Amniotic epithelial cell (primary cell): ENCODE results near the gene CDK1.

ENCODE experiments used
- DNase-seq: peaks from one replicate; pipeline ENCODE4 v3.0.0-alpha.2; 2010; ENCODE audit warnings: low read depth

Gene CDK1

GRCh38 chr10:60777696-60778213 is 523 bp upstream of the CDK1 start:
- DNase-seq = no peak

GRCh38 chr10:60778971-60779796 is 906 bp downstream of the CDK1 start:
- no peak for DNase-seq

GRCh38 chr10:60781661-60782060 is 3.4 kb downstream of the CDK1 start:
- DNase-seq = no peak

- no peak for DNase-seq
These were observed 6.4 kb downstream of the CDK1 start for GRCh38 chr10:60784641-60785040.

GRCh38 chr10:60788544-60788943 is 10.3 kb downstream of the CDK1 start:
- DNase-seq = no peak

GRCh38 chr10:60789340-60789739 is 11.1 kb downstream of the CDK1 start:
- no peak for DNase-seq

- DNase-seq = no peak
These were observed 16.7 kb downstream of the CDK1 start for GRCh38 chr10:60794953-60795352.

GRCh38 chr10:60795465-60796202 is 17.4 kb downstream of the CDK1 start:
- no peak for DNase-seq

- no peak for DNase-seq
These were observed 18.2 kb downstream of the CDK1 start for GRCh38 chr10:60796481-60796880.

- DNase-seq = peak; percentile 86
These were observed 18.9 kb downstream of the CDK1 start for GRCh38 chr10:60797200-60797599.

GRCh38 chr10:60798031-60798430 is 19.8 kb downstream of the CDK1 start:
- DNase-seq = peak; percentile 57

GRCh38 chr10:60798870-60799269 is 20.6 kb downstream of the CDK1 start:
- no peak for DNase-seq

GRCh38 chr10:60799971-60800650 is 21.8 kb downstream of the CDK1 start:
- DNase-seq = no peak

GRCh38 chr10:60800918-60801317 is 22.6 kb downstream of the CDK1 start:
- DNase-seq = no peak

- DNase-seq = peak; percentile 68
These were observed 23.2 kb downstream of the CDK1 start for GRCh38 chr10:60801522-60801921.

- no peak for DNase-seq
These were observed 25.2 kb downstream of the CDK1 start for GRCh38 chr10:60803433-60803832.

GRCh38 chr10:60803865-60804264 is 25.6 kb downstream of the CDK1 start:
- DNase-seq = no peak

GRCh38 chr10:60806921-60807320 is 28.6 kb downstream of the CDK1 start:
- DNase-seq = no peak

GRCh38 chr10:60807499-60807898 is 29.2 kb downstream of the CDK1 start:
- DNase-seq = no peak

- no peak for DNase-seq
These were observed 29.8 kb downstream of the CDK1 start for GRCh38 chr10:60808036-60808435.

- peak; percentile 99 for DNase-seq
These were observed 30.9 kb downstream of the CDK1 start for GRCh38 chr10:60809157-60809556.

GRCh38 chr10:60810437-60811182 is 32.3 kb downstream of the CDK1 start:
- DNase-seq = peak; percentile 74
